Measurements from ENCODE around the gene NCBP1. TPM values are rescaled to one million over a fixed set of nuclear protein-coding genes. Genes with fewer than 3 reads are reported as not detected.
A peak's percentile ranks its signal among the peaks of the same experiment; 100 is the strongest.

The NCBP1 gene
- total and polyA plus RNA-seq, 2 of the 4 experiments (the other 2 are of a cell fraction) = 17.8 to 46.4 TPM

GRCh38 chr9:97696803-97697601 is 63.4 kb downstream of the NCBP1 start, which contains the start of gene XPA:
Gene XPA (minus strand): TSS chr9:97697340. CDS start chr9:97697292, 48 bp downstream.
- intact Hi-C loops (cut with micrococcal nuclease) (no loop called here), dilution Hi-C loops (cut with HindIII; ENCODE audit: low sequenced_read_pairs, unreplicated experiment) (no loop called here), in situ Hi-C loops (cut with MboI; ENCODE audit: low sequenced_read_pairs) (no loop called here)
- H3K36me3 ChIP-seq (ENCODE audit: control insufficient read depth, insufficient read depth, low read length) = no peaks in the 10 kb centered on the region
- CTCF ChIA-PET = interaction anchor here (1.2 kb wide), 1 partner anchor 204 kb away, joined by 3 read pairs; no protein-coding TSS in a partner anchor
- peak within 1 kb of the TSS; percentile 52 for H4K5ac ChIP-seq (ENCODE audit: low read depth, low read length)
- peaks cover 6% of the 10 kb centered on the region; the same call in 1 of the 2 replicates for H3K9me1 ChIP-seq (ENCODE audit: insufficient read depth, low read length)
- peak within 1 kb of the TSS; percentile 87 for H3K14ac ChIP-seq (replicated peaks; ENCODE audit: low read depth, low read length)
- H2AK5ac ChIP-seq (ENCODE audit: low read depth, low read length) = no peak within 1 kb of the TSS
- peak within 1 kb of the TSS; percentile 74 to 97 for H4K8ac ChIP-seq (ENCODE audit: low read depth in 2 of 2, low read length in 2 of 2)
- H2BK120ac ChIP-seq (ENCODE audit: low read depth, low read length) = peak within 1 kb of the TSS; percentile 71; the same call in 1 of the 2 replicates
- H3K4me2 ChIP-seq (ENCODE audit: low read depth, low read length) = peak within 1 kb of the TSS; percentile 98
- POLR2A ChIA-PET (ENCODE audit: unreplicated experiment) = interaction anchor here (1.2 kb wide), 1 partner anchor 225 kb away, joined by 5 read pairs; the partner anchor contains the start of gene TRMO
- H2BK5ac ChIP-seq (ENCODE audit: low read depth, low read length, poor library complexity, severe bottlenecking) = peak within 1 kb of the TSS; percentile 90
- ATAC-seq (ENCODE audit: low read depth) (peak; percentile 97), DNase-seq (peak; percentile 89)
- peak within 1 kb of the TSS; percentile 83 for H3K4me3 ChIP-seq (ENCODE audit: insufficient read depth, low read depth, low read length)
- peak within 1 kb of the TSS; percentile 39 for H3K56ac ChIP-seq (ENCODE audit: extremely low read depth, insufficient read depth, low read length)
- BruUV-seq (replicated peaks) = TSS peak; percentile 28
- peak within 1 kb of the TSS; percentile 31; the same call in 1 of the 3 replicates for H2BK15ac ChIP-seq (ENCODE audit: low read depth, low read length)
- peaks cover 5% of the 10 kb centered on the region; the same call in 1 of the 2 replicates for H3K4me1 ChIP-seq (ENCODE audit: control insufficient read depth, insufficient read depth, low read length)
- H3K27ac ChIP-seq (ENCODE audit: insufficient read depth, low read length) = peak within 1 kb of the TSS; percentile 93
- no peaks in the 10 kb centered on the region; the same call in 1 of the 2 replicates for H3K27me3 ChIP-seq (ENCODE audit: control insufficient read depth, insufficient read depth, low read length)
- H2BK20ac ChIP-seq (ENCODE audit: low read depth, low read length) = no peak within 1 kb of the TSS; the same call in 1 of the 2 replicates
- H2AK9ac ChIP-seq (replicated peaks; ENCODE audit: low read depth, low read length, poor library complexity) = peak within 1 kb of the TSS; percentile 85
- H4K20me1 ChIP-seq (ENCODE audit: insufficient read depth, low read length) = 0 out of 2 replicates have a peak, but pooled peaks cover 3% of the 10 kb centered on the region
- H3K79me1 ChIP-seq (ENCODE audit: low read depth in 1 of 2, low read length in 2 of 2) = peaks cover 11 to 34% of the 10 kb centered on the region in 2 experiments; a peak in 3 of 4 replicates
- H2AFZ ChIP-seq (replicated peaks; ENCODE audit: low read length, poor library complexity) = peak within 1 kb of the TSS; percentile 99
- 1% methylated on average over 31 of the region's 82 CpGs; no CpG with 5 or more reads in 1 of the 2 experiments for WGBS, 2 experiments (ENCODE audit: extremely low coverage in 2 of 2, insufficient read length in 1 of 2)
- peak within 1 kb of the TSS; percentile 89 for H3K9ac ChIP-seq (ENCODE audit: low read depth, low read length)
- H4K91ac ChIP-seq (ENCODE audit: insufficient read depth, low read depth, low read length) = no peak within 1 kb of the TSS
- H3K23ac ChIP-seq (ENCODE audit: low read depth, low read length) = peak within 1 kb of the TSS; percentile 93; the same call in 1 of the 2 replicates
- H3K4ac ChIP-seq (ENCODE audit: low read depth, low read length) = peak within 1 kb of the TSS; percentile 78
- H3K18ac ChIP-seq (ENCODE audit: low read depth, low read length) = peak within 1 kb of the TSS; percentile 50; the same call in 1 of the 2 replicates
- no peaks in the 10 kb centered on the region for H3K9me3 ChIP-seq (ENCODE audit: control insufficient read depth, insufficient read depth, low read length)
- no peak for TF ChIP-seq SMC3 (IDR thresholded peaks at IDR 0.05; ENCODE audit: low read depth, low read length)
- TF ChIP-seq BHLHE40 (IDR thresholded peaks at IDR 0.05; ENCODE audit: low read depth, low read length) = 0 out of 2 replicates have a peak, but pooled peaks have one; percentile 7
- TF ChIP-seq POLR2A (IDR thresholded peaks at IDR 0.05; ENCODE audit: low read depth, low read length) = peak; percentile 75; the same call in 1 of the 2 replicates
- TF ChIP-seq RFX5 (IDR thresholded peaks at IDR 0.05; ENCODE audit: low read depth, low read length) = no peak
- peak; percentile 59; the same call in 1 of the 2 replicates for TF ChIP-seq CHD1 (IDR thresholded peaks at IDR 0.05; ENCODE audit: low read depth, low read length)
- no peak; the same call in 1 of the 2 replicates for TF ChIP-seq MXI1 (IDR thresholded peaks at IDR 0.05; ENCODE audit: borderline replicate concordance, low read depth, low read length)
- TF ChIP-seq MAZ (IDR thresholded peaks at IDR 0.05; ENCODE audit: borderline replicate concordance, low read depth, low read length) = peak; percentile 53; the same call in 1 of the 2 replicates
- no peak for TF ChIP-seq RAD21 (IDR thresholded peaks at IDR 0.05; ENCODE audit: low read length)
- TF ChIP-seq, protein P1, sequence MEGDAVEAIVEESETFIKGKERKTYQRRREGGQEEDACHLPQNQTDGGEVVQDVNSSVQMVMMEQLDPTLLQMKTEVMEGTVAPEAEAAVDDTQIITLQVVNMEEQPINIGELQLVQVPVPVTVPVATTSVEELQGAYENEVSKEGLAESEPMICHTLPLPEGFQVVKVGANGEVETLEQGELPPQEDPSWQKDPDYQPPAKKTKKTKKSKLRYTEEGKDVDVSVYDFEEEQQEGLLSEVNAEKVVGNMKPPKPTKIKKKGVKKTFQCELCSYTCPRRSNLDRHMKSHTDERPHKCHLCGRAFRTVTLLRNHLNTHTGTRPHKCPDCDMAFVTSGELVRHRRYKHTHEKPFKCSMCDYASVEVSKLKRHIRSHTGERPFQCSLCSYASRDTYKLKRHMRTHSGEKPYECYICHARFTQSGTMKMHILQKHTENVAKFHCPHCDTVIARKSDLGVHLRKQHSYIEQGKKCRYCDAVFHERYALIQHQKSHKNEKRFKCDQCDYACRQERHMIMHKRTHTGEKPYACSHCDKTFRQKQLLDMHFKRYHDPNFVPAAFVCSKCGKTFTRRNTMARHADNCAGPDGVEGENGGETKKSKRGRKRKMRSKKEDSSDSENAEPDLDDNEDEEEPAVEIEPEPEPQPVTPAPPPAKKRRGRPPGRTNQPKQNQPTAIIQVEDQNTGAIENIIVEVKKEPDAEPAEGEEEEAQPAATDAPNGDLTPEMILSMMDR (conservative IDR thresholded peaks at IDR 0.05; ENCODE audit: low read depth, low read length) = no peak
- TF ChIP-seq MAFK (IDR thresholded peaks at IDR 0.05; ENCODE audit: low read depth, low read length) = no peak
- no peak for TF ChIP-seq USF2 (IDR thresholded peaks at IDR 0.05; ENCODE audit: low read depth, low read length)
- peak; percentile 57; the same call in 1 of the 2 replicates for TF ChIP-seq FOS (IDR thresholded peaks at IDR 0.05; ENCODE audit: low read depth, low read length)
- TF ChIP-seq RCOR1 (IDR thresholded peaks at IDR 0.05; ENCODE audit: insufficient replicate concordance, low read length) = no peak
